HL-60 (cell line): Measurements from ENCODE around the gene NDE1.

Source experiments
- DNase-seq, 2 experiments: peaks; one replicate each; pipeline ENCODE4 v3.0.0-alpha.2; 2010 to 2020; ENCODE audit warnings: low read depth in 1 of 2, low spot score in 1 of 2
- H3K27ac ChIP-seq: fragments of 250-450 bp; sonication (Bioruptor Pico); replicated peaks from 2 replicates; pipeline ENCODE4 v1.5.1; 2020; ENCODE audit warnings: mild to moderate bottlenecking, moderate library complexity
- H3K27me3 ChIP-seq: fragments of 250-450 bp; sonication (Bioruptor Pico); 2 replicates; pipeline ENCODE4 v1.5.1; 2021; ENCODE audit warnings: mild to moderate bottlenecking, moderate library complexity; ENCODE audit not compliant: insufficient read depth, poor library complexity, severe bottlenecking
- H3K4me3 ChIP-seq: replicated peaks from 2 replicates; pipeline ENCODE4 v1.5.1; 2011; ENCODE audit warnings: mild to moderate bottlenecking, control low read depth, low read length; ENCODE audit not compliant: insufficient read depth
- GABPA ChIP-seq: IDR thresholded peaks from 2 replicates; pipeline ENCODE4 v1.6.1; 2012; ENCODE audit warnings: low read depth
- POLR2AphosphoS5 ChIP-seq: IDR thresholded peaks from 2 replicates; pipeline ENCODE4 v1.6.1; 2012; ENCODE audit warnings: low read depth
- REST ChIP-seq: IDR thresholded peaks from 2 replicates; pipeline ENCODE4 v1.6.1; 2012; ENCODE audit warnings: low read depth; ENCODE audit not compliant: insufficient replicate concordance
- SPI1 ChIP-seq: IDR thresholded peaks from 2 replicates; pipeline ENCODE4 v1.6.1; 2012; ENCODE audit warnings: low read depth, mild to moderate bottlenecking, borderline replicate concordance
- TF ChIP-seq, protein P1 (sequence below): IDR thresholded peaks from one replicate; pipeline ENCODE4 v1.5.1; 2011; ENCODE audit warnings: low read length, control low read depth, inconsistent platforms; ENCODE audit not compliant: insufficient read depth

Gene NDE1

DNA sequence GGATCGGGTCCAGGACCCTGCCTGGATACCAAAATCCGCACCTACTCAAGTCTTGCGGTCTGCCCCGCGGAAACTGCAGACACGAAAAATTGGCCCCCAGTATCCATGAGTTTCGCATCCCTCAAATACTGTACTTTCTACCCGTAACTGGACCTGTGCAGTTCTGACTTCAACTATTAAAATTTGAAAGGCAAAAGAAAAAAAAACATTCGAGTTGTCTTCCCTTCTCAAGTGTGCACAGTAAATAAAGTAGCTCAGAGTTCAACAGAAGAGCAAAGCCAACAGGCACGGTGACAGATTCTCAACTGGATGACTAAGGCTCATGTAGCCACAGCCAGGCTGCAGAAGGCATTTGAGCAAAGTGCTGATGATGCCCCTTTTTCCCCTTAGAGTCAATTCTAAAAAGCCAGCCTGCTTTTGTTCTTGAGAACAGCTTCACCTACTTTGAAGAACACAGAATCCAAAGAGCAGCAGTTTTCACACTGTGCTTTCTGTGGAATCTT lies 39.6 kb upstream of the NDE1 start:
- DNase-seq = no peak
- TF ChIP-seq POLR2AphosphoS5 (no peak), REST (no peak), SPI1 (no peak), GABPA (no peak)
- TF ChIP-seq, protein P1, sequence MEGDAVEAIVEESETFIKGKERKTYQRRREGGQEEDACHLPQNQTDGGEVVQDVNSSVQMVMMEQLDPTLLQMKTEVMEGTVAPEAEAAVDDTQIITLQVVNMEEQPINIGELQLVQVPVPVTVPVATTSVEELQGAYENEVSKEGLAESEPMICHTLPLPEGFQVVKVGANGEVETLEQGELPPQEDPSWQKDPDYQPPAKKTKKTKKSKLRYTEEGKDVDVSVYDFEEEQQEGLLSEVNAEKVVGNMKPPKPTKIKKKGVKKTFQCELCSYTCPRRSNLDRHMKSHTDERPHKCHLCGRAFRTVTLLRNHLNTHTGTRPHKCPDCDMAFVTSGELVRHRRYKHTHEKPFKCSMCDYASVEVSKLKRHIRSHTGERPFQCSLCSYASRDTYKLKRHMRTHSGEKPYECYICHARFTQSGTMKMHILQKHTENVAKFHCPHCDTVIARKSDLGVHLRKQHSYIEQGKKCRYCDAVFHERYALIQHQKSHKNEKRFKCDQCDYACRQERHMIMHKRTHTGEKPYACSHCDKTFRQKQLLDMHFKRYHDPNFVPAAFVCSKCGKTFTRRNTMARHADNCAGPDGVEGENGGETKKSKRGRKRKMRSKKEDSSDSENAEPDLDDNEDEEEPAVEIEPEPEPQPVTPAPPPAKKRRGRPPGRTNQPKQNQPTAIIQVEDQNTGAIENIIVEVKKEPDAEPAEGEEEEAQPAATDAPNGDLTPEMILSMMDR = no peak
- Histone ChIP-seq H3K27me3 (no peaks in the 10 kb centered on the region), H3K27ac (no peak overlapping the region), H3K4me3 (no peak overlapping the region)

GRCh38 chr16:15611610-15612009 lies 38.4 kb upstream of the NDE1 start:
- no peak overlapping the region for H3K4me3 ChIP-seq
- no peak overlapping the region for H3K27ac ChIP-seq
- H3K27me3 ChIP-seq = no peaks in the 10 kb centered on the region
- no peak for DNase-seq
- no peak for TF ChIP-seq SPI1
- TF ChIP-seq GABPA = no peak
- no peak for TF ChIP-seq REST
- TF ChIP-seq, protein P1 = no peak
- TF ChIP-seq POLR2AphosphoS5 = no peak

DNA sequence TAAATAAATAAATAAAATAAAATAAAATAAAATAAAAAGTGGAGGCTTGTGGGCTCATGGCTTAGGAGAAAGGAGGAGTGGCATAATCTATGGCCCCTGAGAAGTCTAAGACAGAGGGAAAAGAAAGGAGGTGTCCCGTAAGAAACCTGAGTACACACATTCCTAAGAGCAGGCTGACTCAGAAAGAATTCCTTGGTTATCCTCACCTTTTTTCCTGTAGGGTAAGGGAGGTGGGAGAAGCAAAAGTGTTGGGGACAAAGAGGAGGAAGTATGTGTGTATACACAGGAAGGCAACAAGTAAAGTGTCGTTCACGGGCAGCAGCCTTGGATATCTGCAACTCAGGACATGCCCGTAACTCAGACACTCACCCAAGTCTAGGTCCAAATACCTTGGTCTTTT lies 36.4 kb upstream of the NDE1 start:
- DNase-seq = no peak
- Histone ChIP-seq H3K27me3 (no peaks in the 10 kb centered on the region), H3K27ac (no peak overlapping the region), H3K4me3 (no peak overlapping the region)
- TF ChIP-seq SPI1 = no peak
- TF ChIP-seq POLR2AphosphoS5 = no peak
- no peak for TF ChIP-seq REST
- TF ChIP-seq, protein P1 = no peak
- TF ChIP-seq GABPA = no peak
